ENCODE data around the gene AMT. TPM values are rescaled to one million over a fixed set of nuclear protein-coding genes. Genes with fewer than 3 reads are reported as not detected.

Gene AMT
- total RNA-seq, result 0.65 and 1.4 TPM in 2 replicates

DNA sequence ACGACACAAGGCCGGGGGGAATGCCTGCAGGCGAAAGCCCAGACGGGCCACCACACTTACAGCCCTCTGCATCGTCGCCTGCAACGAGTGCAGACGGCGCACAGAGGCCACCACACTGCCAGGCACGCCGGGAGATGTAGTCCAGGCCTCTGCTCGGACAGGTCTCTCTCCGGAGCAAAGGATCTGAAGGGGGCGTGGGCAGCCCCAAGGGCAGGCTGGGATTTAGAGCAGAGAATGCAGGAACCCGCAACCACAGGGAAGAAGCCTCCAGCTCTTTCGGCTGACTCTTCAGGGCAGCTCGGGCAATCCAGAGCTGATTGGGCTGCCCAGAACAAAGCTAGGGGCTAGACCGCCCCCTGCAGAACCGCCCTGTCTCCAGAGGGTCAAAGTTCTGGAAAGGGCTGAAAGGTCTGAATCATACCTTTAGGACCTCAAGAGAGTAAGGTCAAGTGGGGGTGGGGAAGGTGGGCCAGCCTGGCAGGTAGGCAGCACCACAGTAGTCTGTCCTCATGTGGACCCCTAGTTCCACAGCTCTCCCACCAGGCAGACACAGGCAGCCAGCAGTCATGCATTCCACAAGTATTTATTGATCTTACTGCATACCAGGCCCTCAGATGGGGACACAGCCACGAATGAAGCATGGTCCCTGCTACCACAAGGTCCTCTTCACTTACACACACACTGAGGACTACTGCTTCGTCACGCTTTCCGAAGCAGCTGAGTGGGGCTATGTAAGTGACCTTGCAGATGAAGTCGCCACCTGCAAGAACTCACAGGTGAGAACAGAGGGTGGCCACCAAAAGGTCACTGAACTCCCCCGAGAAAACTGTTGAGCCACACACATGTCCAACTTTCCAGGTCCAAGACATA, at the start of gene AMT:
TSS of gene AMT (minus strand) at position 95 of the 870 bp plus-strand sequence. CDS start at position 72, 23 bp downstream.

DNA sequence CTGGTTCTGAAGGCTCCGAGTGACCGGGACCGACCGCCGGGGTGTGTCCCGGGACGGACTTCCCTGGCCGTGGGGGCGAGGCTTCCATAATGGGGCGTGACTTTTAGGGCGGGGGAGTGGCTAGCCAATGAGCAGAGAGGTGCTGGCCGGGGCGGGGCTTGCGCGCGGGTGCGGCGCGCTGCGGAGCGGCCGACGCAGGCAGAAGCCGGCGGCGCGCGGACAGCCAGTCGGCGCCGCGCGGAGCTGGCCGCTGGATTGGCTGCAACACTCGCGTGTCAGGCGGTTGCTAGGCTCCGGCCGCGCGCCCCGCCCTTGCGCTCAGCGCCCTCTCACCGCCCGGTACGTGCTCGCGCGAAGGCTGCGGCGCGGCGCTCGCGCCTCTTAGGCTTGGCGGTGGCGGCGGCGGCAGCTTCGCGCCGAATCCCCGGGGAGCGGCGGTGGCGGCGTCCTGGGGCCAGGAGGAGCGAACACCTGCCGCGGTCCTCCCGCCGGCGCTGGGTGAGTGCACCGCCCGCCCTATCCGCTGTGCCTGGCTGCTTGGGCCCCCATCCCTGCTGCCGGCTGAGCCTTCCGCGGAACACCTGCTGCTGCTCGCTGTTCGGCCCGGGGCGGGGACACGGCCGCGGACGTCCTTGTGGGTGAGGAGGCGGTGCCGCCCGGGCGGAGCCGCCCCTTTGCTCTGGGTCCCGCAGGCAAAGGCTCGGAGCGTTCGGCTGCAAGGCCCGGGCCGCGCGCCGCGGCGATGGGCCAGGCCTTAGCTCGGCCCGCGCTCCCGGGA, 47.9 kb upstream of the AMT start, which contains the start of gene DAG1:
TSS of gene DAG1 (plus strand) at position 332 of the 778 bp plus-strand sequence. CDS start 40,268 bp downstream, outside the sequence.

GRCh38 chr3:49411968-49412631, 10.2 kb downstream of the AMT start, which contains the start of the genes RHOA and TCTA:
TSS of gene RHOA (minus strand) at chr3:49411976. CDS start at chr3:49375589, 36,387 bp downstream.
TSS of gene TCTA (plus strand) at chr3:49412423. CDS start at chr3:49412427, 4 bp downstream.

Other genes starting within 250 kb of the AMT start
- 0.97 and 2.0 TPM in 2 replicates for gene C3orf62, start 145.2 kb downstream of the AMT start, total RNA-seq
- gene USP4, start 82.4 kb downstream of the AMT start, total RNA-seq, result 24.4 and 47.2 TPM in 2 replicates
- 523 and 630 TPM in 2 replicates for gene GPX1, start 64.1 kb downstream of the AMT start, total RNA-seq
- 496 and 514 TPM in 2 replicates for gene RHOA, start 10.5 kb downstream of the AMT start, total RNA-seq
- gene TCTA, start 10.1 kb downstream of the AMT start, total RNA-seq, result 9.7 and 20.8 TPM in 2 replicates
- 2.9 and 13.1 TPM in 2 replicates for gene NICN1, start 6.9 kb upstream of the AMT start, total RNA-seq
- gene DAG1, start 47.8 kb upstream of the AMT start, total RNA-seq, result 23.2 and 53.4 TPM in 2 replicates
- gene BSN, start 132.0 kb upstream of the AMT start, total RNA-seq, result under 0.01 and 0.06 TPM in 2 replicates

All from bladder microvascular endothelial cell (primary cell).